Pancreas (tissue), 10 donors: ENCODE measurements around the gene ZNF385B. TPM values are rescaled to one million over a fixed set of nuclear protein-coding genes. Genes with fewer than 3 reads are reported as not detected.

Experiments
- ATAC-seq, 4 donors: fragments of 200-7000 bp; cut with Tn5 transposase; one replicate each; pipeline versions ENCODE4 v1.8.0 to v1.9.1; 2020; ENCODE audit warnings: mild to moderate bottlenecking in 4 of 4, moderate library complexity in 4 of 4
- DNase-seq, 6 donors: peaks; one replicate each; pipeline ENCODE4 v3.0.0-alpha.2; 2020
- FAIRE-seq: peaks from 2 replicates; lab custom pipeline; 2012; peaks lifted over from hg19 to GRCh38; lab: Jason Lieb, UNC
- H3K27ac ChIP-seq, 4 donors: fragments of 200-600 bp; sonication (generic); 1 replicate in 3 of 4; 2 replicates in 1 of 4; pipeline versions ENCODE4 v1.5.0 to v1.8.0; 2020
- H3K27me3 ChIP-seq, 4 donors: fragments of 200-600 bp; one replicate each; pipeline ENCODE4 v1.8.0; 2021
- H3K36me3 ChIP-seq, 3 donors: fragments of 200-600 bp; sonication (generic) in 1 of 3; one replicate each; pipeline versions ENCODE4 v1.5.0 to v1.8.0; 2020 to 2021
- H3K4me1 ChIP-seq, 3 donors: fragments of 200-600 bp; one replicate each; pipeline ENCODE4 v1.8.0; 2021
- H3K4me3 ChIP-seq, 4 donors: fragments of 200-600 bp; sonication (generic) in 2 of 4; one replicate each; pipeline versions ENCODE4 v1.5.0 to v1.8.0; 2020 to 2021
- H3K9me3 ChIP-seq, 4 donors: fragments of 200-600 bp; one replicate each; pipeline ENCODE4 v1.8.0; 2021
- CTCF ChIP-seq, 4 donors: fragments of 200-600 bp; sonication (generic) in 3 of 4; IDR thresholded peaks; one replicate each; pipeline versions ENCODE4 v1.5.0 to v1.8.0; 2021; ENCODE audit warnings: antibody characterized with exemption in 4 of 4
- WGBS, 2 donors: extraction: QIAGEN DNeasy Blood & Tissue Kit; methylation state at CpG; one replicate each; pipeline ENCODE4 v1.1.7; 2013; 5-methylcytosine and 5-hydroxymethylcytosine counted together
- intact Hi-C, 3 donors: fragments of 100-400 bp; cut with DNase I; formaldehyde crosslinking; loops; one replicate each; pipeline versions ENCODE4 v1.11.1 to v1.14.2; 2022
- polyA plus RNA-seq, 2 donors: library from polyadenylated mRNA; stranded (reverse); fragments of 200-250 nt; gene quantifications; one replicate each; pipeline ENCODE4 v1.2.3, GENCODE V29; 2013
- total RNA-seq, 6 donors: library from RNA; stranded (reverse); fragmentation: NEBNext Ultra II Directional in 4 of 6; extraction: Animal tissue kit (Norgen Biotek cat#: 25700) in 4 of 6; gene quantifications; one replicate each; pipeline versions ENCODE4 v1.2.1 to v1.2.4, GENCODE V29; 2021 to 2023
- donor health status: healthy with polysubstance abuse.
- donor health status: DM: no; HTN: no; CAD: no; lungs with moderate emphysema.
- donor health status: DM: no; HTN: no; CAD: no.
- donor health status: control.
- donor health status: control.
- donor health status: Bipolar disorder and iron deficiency.
- donor health status: DM: yes; HTN: yes; CAD: no.
- donor health status: DM: no; HTN: no; CAD: no.
- donor health status: DM: no; HTN: no; CAD: no.
- donor health status: DM: yes; HTN: yes; CAD: no.

ZNF385B gene
- total and polyA plus RNA-seq, 8 donors: 0.19 to 0.61 (median 0.37) TPM; not detected in 1

GRCh38 chr2:179446476-179447141 is 414.8 kb downstream of the ZNF385B start:
- DNase-seq (no peak), ATAC-seq (peak in 3 of 4 donors; percentile 19 to 62 (median 52)), FAIRE-seq (no peak)
- intact Hi-C loops: no loop called here
- Histone ChIP-seq H3K27me3 (no peaks in the 10 kb centered on the region), H3K9me3 (no peaks in the 10 kb centered on the region), H3K36me3 (no peaks in the 10 kb centered on the region), H3K4me3 (no peak overlapping the region), H3K4me1 (no peaks in the 10 kb centered on the region), H3K27ac (no peak overlapping the region)
- WGBS, 2 donors: 72 to 77% methylated on average over 1 of the region's 1 CpG
- no peak for TF ChIP-seq CTCF (IDR thresholded peaks at IDR 0.05)

- no peak for FAIRE-seq
Measured at GRCh38 chr2:179444056-179444455, 417.4 kb downstream of the ZNF385B start.

GRCh38 chr2:179443180-179443579 is 418.2 kb downstream of the ZNF385B start:
- WGBS, 2 donors: 76 to 86% methylated on average over 12 of the region's 12 CpGs
- no peaks in the 10 kb centered on the region for H3K4me1 ChIP-seq
- no peaks in the 10 kb centered on the region for H3K9me3 ChIP-seq
- FAIRE-seq: no peak
- H3K27me3 ChIP-seq: no peaks in the 10 kb centered on the region
- intact Hi-C loops: no loop called here
- H3K4me3 ChIP-seq: no peak overlapping the region
- no peak overlapping the region for H3K27ac ChIP-seq
- peak in 1 of 6 donors; percentile 32 for DNase-seq
- H3K36me3 ChIP-seq: no peaks in the 10 kb centered on the region
- no peak for ATAC-seq
- TF ChIP-seq CTCF (IDR thresholded peaks at IDR 0.05): no peak

More at GRCh38 chr2:179444056-179444455, 417.4 kb downstream of the ZNF385B start:
- ATAC-seq: no peak
- Histone ChIP-seq H3K27ac (no peak overlapping the region), H3K36me3 (no peaks in the 10 kb centered on the region), H3K4me3 (no peak overlapping the region), H3K9me3 (no peaks in the 10 kb centered on the region), H3K4me1 (no peaks in the 10 kb centered on the region), H3K27me3 (no peaks in the 10 kb centered on the region)
- 86 to 89% methylated on average over 3 of the region's 3 CpGs for WGBS, 2 donors
- TF ChIP-seq CTCF (IDR thresholded peaks at IDR 0.05): no peak
- DNase-seq: no peak
- intact Hi-C loops: no loop called here

GRCh38 chr2:179442206-179442605 is 419.2 kb downstream of the ZNF385B start:
- TF ChIP-seq CTCF (IDR thresholded peaks at IDR 0.05): no peak
- no peaks in the 10 kb centered on the region for H3K27me3 ChIP-seq
- H3K9me3 ChIP-seq: no peaks in the 10 kb centered on the region
- WGBS, 2 donors: 55 to 57% methylated on average over 1 of the region's 1 CpG
- H3K27ac ChIP-seq: no peak overlapping the region
- intact Hi-C loops: no loop called here
- FAIRE-seq (no peak), ATAC-seq (no peak), DNase-seq (no peak)
- H3K4me1 ChIP-seq: no peaks in the 10 kb centered on the region
- H3K36me3 ChIP-seq: no peaks in the 10 kb centered on the region
- no peak overlapping the region for H3K4me3 ChIP-seq

- intact Hi-C loops: no loop called here
- TF ChIP-seq CTCF (IDR thresholded peaks at IDR 0.05): no peak
- WGBS, 2 donors: 62 to 68% methylated on average over 2 of the region's 2 CpGs
- no peaks in the 10 kb centered on the region for H3K27me3 ChIP-seq
- H3K9me3 ChIP-seq: no peaks in the 10 kb centered on the region
- FAIRE-seq (no peak), DNase-seq (no peak), ATAC-seq (no peak)
- H3K4me1 ChIP-seq: no peaks in the 10 kb centered on the region
- H3K36me3 ChIP-seq: no peaks in the 10 kb centered on the region
- H3K4me3 ChIP-seq: no peak overlapping the region
- no peak overlapping the region for H3K27ac ChIP-seq
Measured at GRCh38 chr2:179441551-179441950, 419.9 kb downstream of the ZNF385B start.
